ENCODE results near the gene SYNM. TPM values are rescaled to one million over a fixed set of nuclear protein-coding genes. Genes with fewer than 3 reads are reported as not detected.

SYNM gene
- total and polyA plus RNA-seq, 8 donors, result 2.0 to 4.5 (median 3.3) TPM

- H3K27ac ChIP-seq, result no peak overlapping the region
- intact Hi-C loops (cut with DNase I), result no loop called here
- no peak for TF ChIP-seq CTCF (IDR thresholded peaks at IDR 0.05)
- ATAC-seq (no peak), DNase-seq (no peak), FAIRE-seq (no peak)
- H3K9me3 ChIP-seq, result no peaks in the 10 kb centered on the region
- no peaks in the 10 kb centered on the region for H3K27me3 ChIP-seq
- H3K36me3 ChIP-seq, result no peaks in the 10 kb centered on the region
- H3K4me3 ChIP-seq, result no peak overlapping the region
- WGBS, 2 donors, result 75 to 79% methylated on average over 12 of the region's 12 CpGs
- no peaks in the 10 kb centered on the region for H3K4me1 ChIP-seq
Observed at GRCh38 chr15:99114511-99115299, 9.8 kb downstream of the SYNM start.

GRCh38 chr15:99115300-99116215 lies 10.7 kb downstream of the SYNM start:
- H3K27ac ChIP-seq, result no peak overlapping the region
- H3K4me1 ChIP-seq, result no peaks in the 10 kb centered on the region
- no peak for DNase-seq
- ATAC-seq, result no peak
- no peaks in the 10 kb centered on the region for H3K27me3 ChIP-seq
- no peak overlapping the region for H3K4me3 ChIP-seq
- no peaks in the 10 kb centered on the region for H3K36me3 ChIP-seq
- intact Hi-C loops (cut with DNase I), result no loop called here
- FAIRE-seq, result no peak
- TF ChIP-seq CTCF (IDR thresholded peaks at IDR 0.05), result no peak
- H3K9me3 ChIP-seq, result no peaks in the 10 kb centered on the region
- 78 to 86% methylated on average over 11 of the region's 11 CpGs for whole genome bisulfite sequencing, 2 donors

- no peak overlapping the region for H3K27ac ChIP-seq
- DNase-seq (no peak), ATAC-seq (no peak), FAIRE-seq (no peak)
- no peak overlapping the region for H3K4me3 ChIP-seq
- intact Hi-C loops (cut with DNase I), result no loop called here
- no peaks in the 10 kb centered on the region for H3K36me3 ChIP-seq
- H3K27me3 ChIP-seq, result no peaks in the 10 kb centered on the region
- no peaks in the 10 kb centered on the region for H3K9me3 ChIP-seq
- WGBS, 2 donors, result 84 to 87% methylated on average over 8 of the region's 8 CpGs
- H3K4me1 ChIP-seq, result no peaks in the 10 kb centered on the region
- no peak for TF ChIP-seq CTCF (IDR thresholded peaks at IDR 0.05)
Observed at GRCh38 chr15:99117111-99117510, 12.2 kb downstream of the SYNM start.

GRCh38 chr15:99117563-99118257 lies 12.8 kb downstream of the SYNM start:
- WGBS, 2 donors, result 85 to 87% methylated on average over 20 of the region's 20 CpGs

More at GRCh38 chr15:99117563-99118257, 12.8 kb downstream of the SYNM start:
- no peaks in the 10 kb centered on the region for H3K4me1 ChIP-seq
- no peak for DNase-seq
- no peak for TF ChIP-seq CTCF (IDR thresholded peaks at IDR 0.05)
- no peak for FAIRE-seq
- intact Hi-C loops (cut with DNase I), result no loop called here
- no peaks in the 10 kb centered on the region for H3K36me3 ChIP-seq
- H3K27ac ChIP-seq, result no peak overlapping the region
- H3K27me3 ChIP-seq, result no peaks in the 10 kb centered on the region
- H3K9me3 ChIP-seq, result no peaks in the 10 kb centered on the region
- no peak for ATAC-seq
- no peak overlapping the region for H3K4me3 ChIP-seq
